Right lung (tissue), 5 donors: ENCODE results near the gene CYP2B6. TPM values are rescaled to one million over a fixed set of nuclear protein-coding genes. Genes with fewer than 3 reads are reported as not detected.
"Not testable (repeated sequence)": the region's sequence is repeated elsewhere in the genome, so short reads cannot be mapped to it uniquely, and the experiment has no call there.

Experiments
- DNase-seq, 2 donors: peaks; one replicate each; pipeline ENCODE4 v3.0.0-alpha.2; 2013
- polyA plus RNA-seq, 5 donors: library from polyadenylated mRNA; unstranded; fragments of 120-200 nt; gene quantifications; one replicate each; pipeline versions ENCODE4 v1.2.1 to v1.2.3, GENCODE V29; 2013; ENCODE audit warnings: inconsistent platforms in 1 of 5, low replicate concordance in 1 of 5; ENCODE audit not compliant: insufficient read length in 5 of 5, insufficient read depth in 1 of 5

Gene CYP2B6
- polyA plus RNA-seq, 5 donors: 0.08 to 0.28 (median 0.19) TPM; not detected in 1

GRCh38 chr19:41030651-41031050 lies 39.6 kb downstream of the CYP2B6 start:
- DNase-seq: no peak

- no peak for DNase-seq
These were observed 40.8 kb downstream of the CYP2B6 start for GRCh38 chr19:41031916-41032315.

- not testable (repeated sequence) for DNase-seq
These were observed 42.2 kb downstream of the CYP2B6 start for GRCh38 chr19:41033324-41033723.

- no peak for DNase-seq
These were observed 48.7 kb downstream of the CYP2B6 start for GRCh38 chr19:41039806-41040205.

GRCh38 chr19:41045095-41045494 lies 54.0 kb downstream of the CYP2B6 start:
- not testable (repeated sequence) for DNase-seq

GRCh38 chr19:41050426-41050825 lies 59.3 kb downstream of the CYP2B6 start:
- DNase-seq: no peak

GRCh38 chr19:41052162-41052561 lies 61.1 kb downstream of the CYP2B6 start:
- DNase-seq: not testable (repeated sequence)

GRCh38 chr19:41053331-41053730 lies 62.2 kb downstream of the CYP2B6 start:
- not testable (repeated sequence) for DNase-seq

- DNase-seq: no peak
These were observed 74.0 kb downstream of the CYP2B6 start for GRCh38 chr19:41064974-41065569.

Other genes starting within 250 kb of the CYP2B6 start
- gene ACTMAP, start 240.8 kb upstream of the CYP2B6 start, polyA plus RNA-seq: 10 to 100 TPM; 10.8 to 14.4 (median 12.4) TPM
- 100 to 1,000 TPM; 108 to 120 (median 115) TPM for gene SNRPA, start 240.1 kb upstream of the CYP2B6 start, polyA plus RNA-seq
- 1 to 10 TPM in 4 of 5 donors, under 1 TPM in 1; 0.49 to 5.9 (median 3.6) TPM for gene MIA, start 215.8 kb upstream of the CYP2B6 start, polyA plus RNA-seq
- 10 to 100 TPM; 10.0 to 16.7 (median 11.5) TPM for gene RAB4B, start 213.0 kb upstream of the CYP2B6 start, polyA plus RNA-seq
- 10 to 100 TPM; 54.8 to 91.0 (median 67.7) TPM for gene EGLN2, start 192.1 kb upstream of the CYP2B6 start, polyA plus RNA-seq
- gene CYP2A6, start 140.8 kb upstream of the CYP2B6 start, polyA plus RNA-seq: under 1 TPM; 0.31 to 0.87 (median 0.52) TPM
- gene CYP2A7, start 109.1 kb upstream of the CYP2B6 start, polyA plus RNA-seq: under 1 TPM in 4 of 5 donors, not detected in 1; 0.14 to 0.39 (median 0.17) TPM
- gene CYP2A13, start 97.2 kb downstream of the CYP2B6 start, polyA plus RNA-seq: under 1 TPM in 1 of 5 donors, not detected in 4; 0.30 TPM
- under 1 TPM; 0.16 to 0.42 (median 0.23) TPM for gene CYP2F1, start 123.2 kb downstream of the CYP2B6 start, polyA plus RNA-seq
- gene CYP2S1, start 201.9 kb downstream of the CYP2B6 start, polyA plus RNA-seq: 1 to 10 TPM; 1.8 to 5.7 (median 4.1) TPM
- gene AXL, start 227.9 kb downstream of the CYP2B6 start, polyA plus RNA-seq: 10 to 100 TPM; 24.3 to 42.3 (median 29.6) TPM